Fibroblast of villous mesenchyme (primary cell): Measurements from ENCODE around the gene FILIP1. TPM values are rescaled to one million over a fixed set of nuclear protein-coding genes. Genes with fewer than 3 reads are reported as not detected.

ENCODE experiments used
- DNase-seq: peaks from one replicate; pipeline ENCODE4 v3.0.0-alpha.2; 2010; ENCODE audit warnings: low read depth
- H3K4me3 ChIP-seq: 2 replicates; pipeline ENCODE4 v1.5.1; 2011; ENCODE audit warnings: low read depth, mild to moderate bottlenecking, low read length
- total RNA-seq: library from RNA; depleted of rRNA; stranded (reverse); fragments of >200 nt; gene quantifications from 2 replicates; pipeline ENCODE4 v1.2.3, GENCODE V29; 2012
- TF ChIP-seq, protein P1 (sequence below): IDR thresholded peaks from 2 replicates; pipeline ENCODE4 v1.5.1; 2012; ENCODE audit warnings: low read depth, mild to moderate bottlenecking, low read length; ENCODE audit not compliant: insufficient read depth

The FILIP1 gene
- total RNA-seq, 1 donor, result 0.43 TPM

DNA sequence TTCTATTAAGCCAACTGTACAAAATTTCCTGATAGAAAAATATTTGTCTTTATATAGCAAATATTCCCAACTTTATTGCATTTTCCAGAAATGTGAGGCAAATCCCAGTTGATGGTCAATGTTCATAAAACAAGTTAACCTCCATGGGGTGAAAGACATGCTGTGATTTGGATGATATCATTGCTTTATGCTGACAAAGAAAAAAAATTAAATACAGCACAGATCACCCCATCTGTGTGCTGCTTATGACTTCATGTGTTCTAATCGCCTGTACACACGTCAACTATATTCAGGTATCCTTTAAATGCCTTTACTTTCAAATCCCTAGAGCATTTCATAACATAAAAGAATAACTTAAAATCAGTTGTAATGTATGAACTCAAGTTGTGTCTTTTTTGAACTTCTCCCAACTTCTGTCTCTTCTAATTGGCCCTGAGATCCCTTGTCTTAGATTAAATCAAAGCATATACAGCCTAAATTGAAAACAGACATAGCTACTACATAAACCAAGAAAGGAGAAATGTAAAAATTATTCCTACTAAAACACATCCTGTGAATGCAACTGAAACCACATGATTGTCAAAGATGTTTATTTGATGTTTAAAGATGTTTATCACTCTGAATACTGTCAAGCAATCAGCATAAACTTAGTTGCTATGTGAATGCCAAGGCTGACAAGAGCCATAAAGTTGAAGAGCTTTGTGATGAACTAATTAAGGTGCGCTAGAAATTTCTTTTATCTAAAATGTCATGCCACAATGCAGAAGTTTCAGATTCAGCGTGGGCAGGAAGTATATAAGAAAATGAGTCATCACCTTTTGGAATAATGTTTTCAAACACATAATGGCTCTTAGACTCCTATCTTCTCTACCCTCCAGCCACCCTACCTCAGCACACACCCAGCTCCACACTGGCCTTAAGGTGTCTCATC lies 68.7 kb downstream of the FILIP1 start:
- H3K4me3 ChIP-seq, result no peak overlapping the region
- peak; percentile 25 for DNase-seq
- TF ChIP-seq, protein P1, sequence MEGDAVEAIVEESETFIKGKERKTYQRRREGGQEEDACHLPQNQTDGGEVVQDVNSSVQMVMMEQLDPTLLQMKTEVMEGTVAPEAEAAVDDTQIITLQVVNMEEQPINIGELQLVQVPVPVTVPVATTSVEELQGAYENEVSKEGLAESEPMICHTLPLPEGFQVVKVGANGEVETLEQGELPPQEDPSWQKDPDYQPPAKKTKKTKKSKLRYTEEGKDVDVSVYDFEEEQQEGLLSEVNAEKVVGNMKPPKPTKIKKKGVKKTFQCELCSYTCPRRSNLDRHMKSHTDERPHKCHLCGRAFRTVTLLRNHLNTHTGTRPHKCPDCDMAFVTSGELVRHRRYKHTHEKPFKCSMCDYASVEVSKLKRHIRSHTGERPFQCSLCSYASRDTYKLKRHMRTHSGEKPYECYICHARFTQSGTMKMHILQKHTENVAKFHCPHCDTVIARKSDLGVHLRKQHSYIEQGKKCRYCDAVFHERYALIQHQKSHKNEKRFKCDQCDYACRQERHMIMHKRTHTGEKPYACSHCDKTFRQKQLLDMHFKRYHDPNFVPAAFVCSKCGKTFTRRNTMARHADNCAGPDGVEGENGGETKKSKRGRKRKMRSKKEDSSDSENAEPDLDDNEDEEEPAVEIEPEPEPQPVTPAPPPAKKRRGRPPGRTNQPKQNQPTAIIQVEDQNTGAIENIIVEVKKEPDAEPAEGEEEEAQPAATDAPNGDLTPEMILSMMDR, result no peak

DNA sequence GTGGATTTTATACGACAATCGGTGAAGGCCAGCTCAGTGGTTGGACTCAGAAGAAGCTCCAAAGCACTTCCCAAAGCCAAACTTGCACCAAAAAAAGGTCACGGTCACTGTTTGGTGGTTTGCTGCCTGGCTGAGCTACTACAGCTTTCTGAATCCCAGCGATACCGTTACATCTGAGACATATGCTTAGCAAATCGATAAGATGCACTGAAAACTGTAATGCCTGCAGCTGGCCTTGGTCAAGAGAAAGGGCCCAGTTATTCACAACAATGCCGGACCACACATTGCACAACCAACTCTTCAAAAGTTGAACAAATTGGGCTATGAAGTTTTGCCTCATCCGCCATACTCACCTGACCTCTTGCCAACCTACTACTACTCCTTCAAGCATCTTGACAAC lies 70.2 kb downstream of the FILIP1 start:
- TF ChIP-seq, protein P1, result no peak
- no peak overlapping the region for H3K4me3 ChIP-seq
- no peak for DNase-seq

- DNase-seq, result peak; percentile 59
- H3K4me3 ChIP-seq, result no peak overlapping the region
- TF ChIP-seq, protein P1, result no peak
These were observed 71.5 kb downstream of the FILIP1 start for GRCh38 chr6:75422024-75422639.

GRCh38 chr6:75421316-75422023 lies 72.1 kb downstream of the FILIP1 start:
- no peak for DNase-seq
- no peak overlapping the region for H3K4me3 ChIP-seq
- TF ChIP-seq, protein P1, result no peak

GRCh38 chr6:75419980-75420379 lies 73.6 kb downstream of the FILIP1 start:
- no peak for DNase-seq
- no peak overlapping the region for H3K4me3 ChIP-seq
- TF ChIP-seq, protein P1, result no peak

GRCh38 chr6:75419416-75419815 lies 74.2 kb downstream of the FILIP1 start:
- DNase-seq, result no peak
- TF ChIP-seq, protein P1, result no peak
- H3K4me3 ChIP-seq, result no peak overlapping the region
